Ishikawa (cell line): ENCODE measurements around the gene ARHGEF25.
A peak's percentile ranks its signal among the peaks of the same experiment; 100 is the strongest.

Experiments used
- CEBPB ChIP-seq: IDR thresholded peaks from 2 replicates; pipeline ENCODE4 v1.6.1; 2012
- CREB1 ChIP-seq: IDR thresholded peaks from 2 replicates; pipeline ENCODE4 v1.6.1; 2012; ENCODE audit warnings: low read depth
- EGR1 ChIP-seq: IDR thresholded peaks from 2 replicates; pipeline ENCODE4 v1.6.1; 2012
- EP300 ChIP-seq: IDR thresholded peaks from 2 replicates; pipeline ENCODE4 v1.6.1; 2012; ENCODE audit warnings: borderline replicate concordance
- FOXM1 ChIP-seq: IDR thresholded peaks from 2 replicates; pipeline ENCODE4 v1.6.1; 2012; ENCODE audit warnings: low read depth, borderline replicate concordance
- NFIC ChIP-seq: IDR thresholded peaks from 2 replicates; pipeline ENCODE4 v1.6.1; 2012
- RAD21 ChIP-seq: IDR thresholded peaks from 2 replicates; pipeline ENCODE4 v1.6.1; 2012; ENCODE audit warnings: low read depth
- TAF1 ChIP-seq: IDR thresholded peaks from 2 replicates; pipeline ENCODE4 v1.6.1; 2012; ENCODE audit warnings: low read depth, mild to moderate bottlenecking
- TCF12 ChIP-seq: IDR thresholded peaks from 2 replicates; pipeline ENCODE4 v1.6.1; 2012; ENCODE audit warnings: low read depth
- TEAD4 ChIP-seq: IDR thresholded peaks from 2 replicates; pipeline ENCODE4 v1.6.1; 2012
- YY1 ChIP-seq: IDR thresholded peaks from 2 replicates; pipeline ENCODE4 v1.6.1; 2012; ENCODE audit warnings: low read depth
- ZBTB7A ChIP-seq: IDR thresholded peaks from 2 replicates; pipeline ENCODE4 v1.6.1; 2012; ENCODE audit warnings: low read depth
- TF ChIP-seq, protein P1 (sequence below): IDR thresholded peaks from 2 replicates; pipeline ENCODE4 v1.6.1; 2012
- TF ChIP-seq, protein P2 (sequence below): IDR thresholded peaks from 2 replicates; pipeline ENCODE4 v1.6.1; 2012
- TF ChIP-seq, protein P3 (sequence below): IDR thresholded peaks from 2 replicates; pipeline ENCODE4 v1.6.1; 2012; ENCODE audit warnings: low read depth, mild to moderate bottlenecking

Gene ARHGEF25

DNA sequence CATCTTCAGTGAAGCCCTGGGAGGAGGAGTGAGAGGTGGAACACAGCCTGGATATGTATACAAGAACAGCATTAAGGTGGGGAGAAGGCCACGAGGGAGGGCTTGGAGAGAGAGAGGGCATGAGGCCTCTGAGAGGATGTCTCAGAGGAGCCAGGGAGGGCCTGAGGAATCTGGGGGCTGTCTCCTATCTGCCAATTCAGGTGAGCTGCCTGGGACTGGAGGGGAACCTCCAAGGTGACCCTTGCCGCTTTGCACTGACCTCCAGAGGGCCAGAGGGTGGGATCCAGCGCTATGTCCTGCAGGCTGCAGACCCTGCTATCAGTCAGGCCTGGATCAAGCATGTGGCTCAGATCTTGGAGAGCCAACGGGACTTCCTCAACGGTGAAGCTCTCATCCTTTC is 4.4 kb downstream of the ARHGEF25 start:
- TF ChIP-seq EP300 (no peak), TAF1 (no peak), RAD21 (no peak), EGR1 (no peak), NFIC (no peak), ZBTB7A (no peak), FOXM1 (no peak), TEAD4 (no peak)
- TF ChIP-seq, protein P1, sequence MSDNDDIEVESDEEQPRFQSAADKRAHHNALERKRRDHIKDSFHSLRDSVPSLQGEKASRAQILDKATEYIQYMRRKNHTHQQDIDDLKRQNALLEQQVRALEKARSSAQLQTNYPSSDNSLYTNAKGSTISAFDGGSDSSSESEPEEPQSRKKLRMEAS: no peak
- TF ChIP-seq, protein P2, sequence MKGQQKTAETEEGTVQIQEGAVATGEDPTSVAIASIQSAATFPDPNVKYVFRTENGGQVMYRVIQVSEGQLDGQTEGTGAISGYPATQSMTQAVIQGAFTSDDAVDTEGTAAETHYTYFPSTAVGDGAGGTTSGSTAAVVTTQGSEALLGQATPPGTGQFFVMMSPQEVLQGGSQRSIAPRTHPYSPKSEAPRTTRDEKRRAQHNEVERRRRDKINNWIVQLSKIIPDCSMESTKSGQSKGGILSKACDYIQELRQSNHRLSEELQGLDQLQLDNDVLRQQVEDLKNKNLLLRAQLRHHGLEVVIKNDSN: no peak

DNA sequence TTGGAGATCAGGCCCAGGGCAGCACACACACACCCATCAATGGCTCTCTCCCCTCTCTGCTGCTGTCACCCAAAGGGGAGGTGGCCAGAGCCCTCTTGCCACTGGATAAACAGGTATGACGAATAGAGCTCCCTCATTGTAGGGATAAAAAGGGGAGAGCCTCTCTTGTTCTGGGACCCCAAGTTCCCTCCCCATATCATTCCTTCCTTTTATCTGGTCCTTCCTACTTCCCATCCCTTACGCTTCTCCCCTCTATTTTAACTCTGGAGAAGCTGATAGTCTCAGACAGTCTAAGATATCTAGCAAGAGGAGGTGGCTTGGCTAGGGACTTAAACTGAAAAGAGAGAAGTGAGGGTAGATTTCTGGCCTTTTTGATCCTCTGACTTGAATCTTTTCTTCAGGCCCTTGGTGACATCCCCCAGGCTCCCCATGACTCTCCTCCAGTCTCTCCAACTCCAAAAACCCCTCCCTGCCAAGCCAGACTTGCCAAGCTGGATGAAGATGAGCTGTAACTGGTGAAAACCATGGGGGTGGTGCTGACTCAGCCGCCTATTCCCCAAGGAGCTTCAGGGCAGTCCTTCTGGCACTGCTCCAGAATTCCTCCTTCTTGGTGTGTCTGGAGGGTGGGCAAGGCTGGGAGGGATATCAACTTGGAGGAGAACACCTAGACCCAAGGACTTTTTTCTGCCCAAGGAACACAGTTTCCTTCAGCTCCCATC is 5.3 kb downstream of the ARHGEF25 start:
- TF ChIP-seq RAD21 (no peak), NFIC (0 out of 2 replicates have a peak, but pooled peaks have one; percentile 16)

DNA sequence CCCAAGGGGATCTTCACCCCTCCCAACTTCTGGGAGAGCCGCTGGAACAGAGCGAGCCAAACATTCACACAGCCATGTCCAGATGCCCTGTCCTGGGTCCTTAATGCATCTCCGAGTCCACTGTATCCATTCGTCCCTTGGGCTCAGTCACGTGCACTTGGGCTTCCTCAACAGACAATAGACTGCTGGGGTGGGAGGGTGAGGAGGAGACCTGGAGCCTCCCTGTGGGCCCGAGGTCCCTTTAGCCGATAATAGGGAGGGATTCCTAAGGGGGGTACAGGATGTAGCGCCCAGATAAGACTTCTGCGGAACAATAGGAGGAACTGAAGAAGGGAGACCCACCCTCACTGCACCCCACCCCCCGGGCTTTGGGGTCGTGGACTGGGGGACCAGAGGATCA is 6.7 kb downstream of the ARHGEF25 start:
- TF ChIP-seq CREB1 (no peak), YY1 (no peak), TEAD4 (no peak)

DNA sequence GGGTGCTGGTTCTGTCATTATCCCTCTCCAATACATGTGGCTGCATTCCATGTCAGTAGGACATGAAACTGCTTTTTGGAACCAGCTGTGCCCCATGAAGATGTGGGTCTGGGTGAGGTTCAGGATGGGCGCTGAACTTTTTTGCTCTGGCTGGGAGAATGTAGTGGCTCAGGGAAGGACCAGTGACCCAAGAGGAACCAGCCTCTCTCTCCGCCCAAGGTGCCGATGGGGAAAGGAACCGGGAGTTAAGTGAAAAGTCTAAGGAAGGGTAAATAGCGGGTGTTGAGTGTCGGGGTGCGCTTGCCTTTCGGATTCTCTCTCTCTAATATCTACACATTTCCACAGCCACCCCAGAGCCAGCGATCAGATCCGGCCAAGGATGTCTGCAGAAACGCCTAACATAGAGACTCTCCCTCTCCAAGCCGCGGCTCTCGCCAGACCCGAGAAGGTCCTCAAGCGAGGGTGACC is 7.8 kb downstream of the ARHGEF25 start:
- no peak for TF ChIP-seq CEBPB
- TF ChIP-seq NFIC: no peak
- TF ChIP-seq TEAD4: no peak
- TF ChIP-seq, protein P3, sequence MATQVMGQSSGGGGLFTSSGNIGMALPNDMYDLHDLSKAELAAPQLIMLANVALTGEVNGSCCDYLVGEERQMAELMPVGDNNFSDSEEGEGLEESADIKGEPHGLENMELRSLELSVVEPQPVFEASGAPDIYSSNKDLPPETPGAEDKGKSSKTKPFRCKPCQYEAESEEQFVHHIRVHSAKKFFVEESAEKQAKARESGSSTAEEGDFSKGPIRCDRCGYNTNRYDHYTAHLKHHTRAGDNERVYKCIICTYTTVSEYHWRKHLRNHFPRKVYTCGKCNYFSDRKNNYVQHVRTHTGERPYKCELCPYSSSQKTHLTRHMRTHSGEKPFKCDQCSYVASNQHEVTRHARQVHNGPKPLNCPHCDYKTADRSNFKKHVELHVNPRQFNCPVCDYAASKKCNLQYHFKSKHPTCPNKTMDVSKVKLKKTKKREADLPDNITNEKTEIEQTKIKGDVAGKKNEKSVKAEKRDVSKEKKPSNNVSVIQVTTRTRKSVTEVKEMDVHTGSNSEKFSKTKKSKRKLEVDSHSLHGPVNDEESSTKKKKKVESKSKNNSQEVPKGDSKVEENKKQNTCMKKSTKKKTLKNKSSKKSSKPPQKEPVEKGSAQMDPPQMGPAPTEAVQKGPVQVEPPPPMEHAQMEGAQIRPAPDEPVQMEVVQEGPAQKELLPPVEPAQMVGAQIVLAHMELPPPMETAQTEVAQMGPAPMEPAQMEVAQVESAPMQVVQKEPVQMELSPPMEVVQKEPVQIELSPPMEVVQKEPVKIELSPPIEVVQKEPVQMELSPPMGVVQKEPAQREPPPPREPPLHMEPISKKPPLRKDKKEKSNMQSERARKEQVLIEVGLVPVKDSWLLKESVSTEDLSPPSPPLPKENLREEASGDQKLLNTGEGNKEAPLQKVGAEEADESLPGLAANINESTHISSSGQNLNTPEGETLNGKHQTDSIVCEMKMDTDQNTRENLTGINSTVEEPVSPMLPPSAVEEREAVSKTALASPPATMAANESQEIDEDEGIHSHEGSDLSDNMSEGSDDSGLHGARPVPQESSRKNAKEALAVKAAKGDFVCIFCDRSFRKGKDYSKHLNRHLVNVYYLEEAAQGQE: no peak
- TF ChIP-seq, protein P1: no peak
- TF ChIP-seq YY1: no peak
- TF ChIP-seq FOXM1: no peak
- no peak for TF ChIP-seq EGR1
- no peak for TF ChIP-seq CREB1
- no peak for TF ChIP-seq TCF12
- TF ChIP-seq RAD21: no peak
- TF ChIP-seq, protein P2: no peak
- no peak for TF ChIP-seq ZBTB7A
- TF ChIP-seq EP300: no peak
- TF ChIP-seq TAF1: no peak

DNA sequence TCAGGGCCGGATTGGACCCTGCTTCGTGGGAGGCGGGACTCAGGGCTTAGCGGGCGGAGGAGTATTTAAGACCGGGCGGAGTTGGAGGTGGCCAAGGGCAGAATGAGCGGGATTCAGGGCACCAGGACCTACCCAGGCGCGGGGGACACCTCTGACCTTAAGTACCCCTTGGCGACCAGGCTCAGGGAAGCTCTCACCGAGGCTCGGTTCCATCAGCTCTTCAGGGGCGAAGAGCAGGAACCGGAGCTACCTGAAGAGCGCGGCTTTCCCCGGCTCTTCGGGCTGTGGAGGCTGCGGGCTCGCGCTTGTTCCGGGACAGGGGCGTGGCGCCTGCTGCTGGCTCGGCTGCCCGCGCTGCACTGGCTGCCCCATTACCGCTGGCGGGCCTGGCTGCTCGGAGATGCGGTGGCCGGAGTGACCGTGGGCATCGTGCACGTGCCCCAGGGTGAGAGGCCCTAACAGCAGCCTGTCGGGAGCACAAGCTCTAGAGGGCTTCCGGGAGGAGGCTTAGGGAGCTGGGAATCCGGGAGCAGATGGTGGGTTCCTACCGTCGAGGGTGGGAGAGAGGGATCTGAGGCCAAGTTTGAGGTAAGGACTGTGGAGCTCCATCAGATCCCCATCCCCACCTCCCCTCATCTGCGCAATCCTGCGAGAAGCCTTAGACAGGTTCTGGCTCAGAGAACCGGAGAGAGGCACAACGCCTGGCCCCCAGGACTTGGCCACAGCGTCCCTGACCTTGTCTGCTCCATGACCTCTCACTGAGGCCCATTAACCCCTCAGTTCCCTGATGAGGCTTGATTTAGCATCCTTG is 8.4 kb downstream of the ARHGEF25 start:
- TF ChIP-seq EGR1 (no peak), TAF1 (no peak), TCF12 (no peak), RAD21 (no peak)
- TF ChIP-seq, protein P2: no peak
- TF ChIP-seq, protein P1: no peak

DNA sequence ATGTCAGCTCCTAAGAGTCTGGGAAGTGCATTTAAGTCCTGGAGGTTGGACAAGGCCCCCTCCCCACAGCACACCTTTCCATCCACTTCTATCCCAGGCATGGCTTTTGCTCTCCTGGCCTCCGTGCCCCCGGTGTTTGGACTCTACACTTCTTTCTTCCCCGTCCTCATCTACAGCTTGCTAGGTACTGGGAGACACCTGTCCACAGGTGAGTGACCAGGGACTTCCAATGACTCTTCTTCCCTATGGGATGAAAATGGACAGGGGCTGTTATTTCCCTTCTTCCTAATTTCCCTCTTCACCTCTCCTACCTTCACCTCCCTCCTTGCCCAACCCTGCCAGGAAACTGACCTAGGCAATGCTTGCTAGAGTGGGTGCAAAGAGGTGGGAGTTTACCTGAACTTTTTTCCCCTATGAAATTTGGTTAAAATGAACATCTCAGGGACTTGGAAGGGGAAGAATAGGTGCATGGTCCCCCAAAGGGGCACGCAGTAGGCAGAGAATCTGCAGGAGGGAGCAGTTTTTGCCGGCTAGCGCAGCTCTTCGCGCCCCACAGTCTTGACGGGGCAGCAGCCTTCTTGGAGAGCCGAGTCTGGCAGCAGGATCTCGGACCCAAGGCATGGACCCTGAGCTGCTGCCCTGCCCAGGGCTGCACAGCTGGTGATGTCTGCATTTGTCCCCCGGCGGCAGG is 9.2 kb downstream of the ARHGEF25 start:
- TF ChIP-seq CREB1: no peak
- TF ChIP-seq TAF1: no peak
- TF ChIP-seq, protein P3: no peak
- no peak for TF ChIP-seq YY1
- TF ChIP-seq, protein P1: no peak
- TF ChIP-seq TEAD4: no peak
- TF ChIP-seq FOXM1: no peak
- TF ChIP-seq NFIC: no peak
